Stomach (tissue), 4 donors: ENCODE measurements around the gene FBP2.

ENCODE experiments used
- EP300 ChIP-seq: sonication (generic); formaldehyde crosslinking; IDR thresholded peaks from one replicate; pipeline ENCODE4 v1.6.1; 2017; ENCODE audit warnings: antibody characterized with exemption
- POLR2A ChIP-seq, 4 donors: fragments of 450-650 bp; IDR thresholded peaks; one replicate each; pipeline ENCODE4 v1.6.1; 2016; ENCODE audit warnings: antibody characterized with exemption in 4 of 4, control low read depth in 2 of 4, mild to moderate bottlenecking in 1 of 4, moderate library complexity in 1 of 4
- POLR2AphosphoS5 ChIP-seq, 3 donors: sonication (generic); formaldehyde crosslinking; IDR thresholded peaks; one replicate each; pipeline ENCODE4 v1.6.1; 2016; ENCODE audit warnings: antibody characterized with exemption in 3 of 3
- TF ChIP-seq, protein P1 (sequence below), 7 experiments: fragments of 450-650 bp in 4 of 7; fragments of 200-600 bp in 3 of 7; sonication (generic) in 3 of 7; IDR thresholded peaks; one replicate each; pipeline ENCODE4 v1.5.1; 2016 to 2019; ENCODE audit warnings: antibody characterized with exemption in 7 of 7, control low read depth in 2 of 7, mild to moderate bottlenecking in 1 of 7

DNA sequence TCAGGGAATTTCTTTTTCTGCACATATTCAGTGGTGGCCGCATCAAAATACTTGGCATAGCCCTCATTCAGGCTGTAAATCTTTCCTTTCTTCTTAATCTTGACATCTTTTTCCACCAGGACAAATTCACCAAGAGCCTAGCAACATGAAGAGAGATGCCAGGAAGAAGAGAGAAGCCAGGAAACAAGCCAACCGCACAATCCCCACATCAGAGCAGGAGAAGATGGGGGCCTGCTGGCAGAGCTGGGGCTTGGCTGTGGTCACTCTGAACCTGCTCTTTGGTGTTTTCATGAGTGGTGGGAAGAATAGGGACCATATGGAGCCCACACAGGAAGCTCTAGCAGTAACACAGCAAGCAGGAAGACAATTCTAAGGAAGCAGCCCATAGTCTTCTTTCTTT is 26.4 kb downstream of the FBP2 start:
- TF ChIP-seq, protein P1, sequence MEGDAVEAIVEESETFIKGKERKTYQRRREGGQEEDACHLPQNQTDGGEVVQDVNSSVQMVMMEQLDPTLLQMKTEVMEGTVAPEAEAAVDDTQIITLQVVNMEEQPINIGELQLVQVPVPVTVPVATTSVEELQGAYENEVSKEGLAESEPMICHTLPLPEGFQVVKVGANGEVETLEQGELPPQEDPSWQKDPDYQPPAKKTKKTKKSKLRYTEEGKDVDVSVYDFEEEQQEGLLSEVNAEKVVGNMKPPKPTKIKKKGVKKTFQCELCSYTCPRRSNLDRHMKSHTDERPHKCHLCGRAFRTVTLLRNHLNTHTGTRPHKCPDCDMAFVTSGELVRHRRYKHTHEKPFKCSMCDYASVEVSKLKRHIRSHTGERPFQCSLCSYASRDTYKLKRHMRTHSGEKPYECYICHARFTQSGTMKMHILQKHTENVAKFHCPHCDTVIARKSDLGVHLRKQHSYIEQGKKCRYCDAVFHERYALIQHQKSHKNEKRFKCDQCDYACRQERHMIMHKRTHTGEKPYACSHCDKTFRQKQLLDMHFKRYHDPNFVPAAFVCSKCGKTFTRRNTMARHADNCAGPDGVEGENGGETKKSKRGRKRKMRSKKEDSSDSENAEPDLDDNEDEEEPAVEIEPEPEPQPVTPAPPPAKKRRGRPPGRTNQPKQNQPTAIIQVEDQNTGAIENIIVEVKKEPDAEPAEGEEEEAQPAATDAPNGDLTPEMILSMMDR (IDR thresholded peaks at IDR 0.05): no peak
- no peak for TF ChIP-seq POLR2A (IDR thresholded peaks at IDR 0.05)
- no peak for TF ChIP-seq EP300
- no peak for TF ChIP-seq POLR2AphosphoS5 (IDR thresholded peaks at IDR 0.05)
